Mononuclear cell (primary cell): ENCODE measurements around the gene FAM120C. TPM values are rescaled to one million over a fixed set of nuclear protein-coding genes. Genes with fewer than 3 reads are reported as not detected.

Experiments used
- H3K27me3 ChIP-seq: 2 replicates; pipeline ENCODE4 v1.6.0; 2011; ENCODE audit warnings: low read length, control low read depth; ENCODE audit not compliant: insufficient read depth
- H3K4me1 ChIP-seq: 2 replicates; pipeline ENCODE4 v1.5.1; 2011; ENCODE audit warnings: mild to moderate bottlenecking, low read length, control low read depth; ENCODE audit not compliant: insufficient read depth
- H3K4me3 ChIP-seq: 2 replicates; pipeline ENCODE4 v1.5.1; 2011; ENCODE audit warnings: mild to moderate bottlenecking, low read length, moderate library complexity
- H3K9me3 ChIP-seq: 2 replicates; pipeline ENCODE4 v1.5.1; 2011; ENCODE audit warnings: low read depth, mild to moderate bottlenecking, control low read depth, low read length
- total RNA-seq: library from RNA; depleted of rRNA; stranded (reverse); fragments of >200 nt; gene quantifications from one replicate; pipeline ENCODE4 v1.2.3, GENCODE V29; 2012

Gene FAM120C
- total RNA-seq, 1 donor = 5.1 TPM

DNA sequence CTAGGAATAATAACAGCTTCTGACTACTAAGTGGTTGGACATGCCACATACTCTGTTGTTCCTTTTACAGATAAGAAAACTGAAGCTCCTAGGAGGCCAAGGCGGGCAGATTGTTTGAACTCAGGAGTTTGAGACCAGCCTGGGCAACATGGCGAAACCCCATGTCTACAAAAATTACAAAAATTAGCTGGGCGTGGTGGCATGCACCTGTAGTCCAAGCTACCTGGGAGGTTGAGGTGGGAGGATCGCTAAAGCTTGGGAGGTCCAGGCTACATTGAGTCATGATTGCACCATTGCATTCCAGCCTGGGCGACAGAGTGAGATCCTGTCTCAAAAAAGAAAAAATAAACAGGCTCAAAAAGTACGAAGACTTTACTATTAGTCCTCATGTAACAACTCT lies 108.2 kb downstream of the FAM120C start:
- no peak overlapping the region for H3K4me3 ChIP-seq
- no peaks in the 10 kb centered on the region for H3K4me1 ChIP-seq
- no peaks in the 10 kb centered on the region for H3K27me3 ChIP-seq

DNA sequence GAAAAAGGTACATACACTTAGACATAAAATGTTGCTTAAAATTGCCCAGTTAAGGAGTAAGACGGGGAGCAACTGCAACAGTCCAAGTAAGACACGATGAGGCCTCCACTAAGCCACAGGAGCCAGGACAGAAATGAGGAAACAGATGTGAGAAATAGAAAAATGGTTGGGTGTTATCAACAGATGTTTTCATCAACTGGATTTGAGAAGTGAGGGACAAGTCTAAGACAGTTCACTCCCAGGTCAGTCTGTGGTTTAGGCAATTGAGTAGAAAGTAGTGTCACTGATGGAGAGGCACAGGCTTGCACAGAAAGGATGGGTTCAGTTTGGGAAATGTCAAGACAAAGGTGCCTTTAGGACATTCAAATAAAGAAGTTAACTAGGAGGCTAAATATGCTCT lies 115.3 kb downstream of the FAM120C start:
- no peaks in the 10 kb centered on the region for H3K27me3 ChIP-seq
- H3K9me3 ChIP-seq = no peaks in the 10 kb centered on the region
- H3K4me1 ChIP-seq = no peaks in the 10 kb centered on the region
- H3K4me3 ChIP-seq = no peak overlapping the region

More for the DNA sequence above, 108.2 kb downstream of the FAM120C start:
- H3K9me3 ChIP-seq = no peaks in the 10 kb centered on the region

DNA sequence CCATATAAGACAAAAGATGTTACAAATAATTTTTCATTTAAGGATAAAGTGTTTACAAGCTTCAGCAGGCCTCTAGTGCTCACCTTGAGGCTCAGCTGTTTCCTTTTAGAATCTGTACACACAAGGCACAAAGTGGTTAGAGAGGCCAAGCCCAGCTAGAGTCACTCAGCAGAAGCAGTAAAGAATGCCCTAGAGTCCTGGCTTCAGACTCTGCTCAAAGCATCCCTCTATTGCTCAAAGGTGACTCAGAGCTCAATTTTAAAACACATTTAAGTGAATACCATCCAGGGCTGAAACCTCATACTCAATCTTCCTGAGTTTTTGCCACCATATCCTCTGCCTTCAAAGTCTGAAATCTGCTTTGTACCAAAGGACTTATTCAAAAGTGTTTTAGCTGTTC lies 116.2 kb downstream of the FAM120C start:
- no peaks in the 10 kb centered on the region for H3K27me3 ChIP-seq
- no peaks in the 10 kb centered on the region for H3K4me1 ChIP-seq
- H3K9me3 ChIP-seq = no peaks in the 10 kb centered on the region
- no peak overlapping the region for H3K4me3 ChIP-seq

DNA sequence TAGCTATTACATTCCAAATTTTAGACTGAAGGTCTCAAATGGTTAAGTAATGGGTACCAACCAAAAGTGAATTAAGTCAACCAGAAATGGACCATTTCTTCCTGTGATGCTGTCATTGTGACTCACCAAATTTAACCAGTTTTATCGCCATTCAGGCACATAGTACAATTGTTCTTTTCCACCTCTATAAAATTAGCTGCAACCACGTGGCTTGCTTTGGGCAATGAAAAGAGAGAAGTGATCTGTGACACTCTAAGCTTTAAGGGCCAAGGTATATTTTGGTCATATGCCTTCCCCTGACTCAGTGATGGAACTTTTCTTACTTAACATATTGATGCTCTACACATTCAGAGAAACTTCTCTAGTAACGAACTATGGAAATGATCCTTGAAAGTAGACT lies 118.5 kb downstream of the FAM120C start:
- no peaks in the 10 kb centered on the region for H3K4me1 ChIP-seq
- H3K9me3 ChIP-seq = no peaks in the 10 kb centered on the region
- no peak overlapping the region for H3K4me3 ChIP-seq
- no peaks in the 10 kb centered on the region for H3K27me3 ChIP-seq

DNA sequence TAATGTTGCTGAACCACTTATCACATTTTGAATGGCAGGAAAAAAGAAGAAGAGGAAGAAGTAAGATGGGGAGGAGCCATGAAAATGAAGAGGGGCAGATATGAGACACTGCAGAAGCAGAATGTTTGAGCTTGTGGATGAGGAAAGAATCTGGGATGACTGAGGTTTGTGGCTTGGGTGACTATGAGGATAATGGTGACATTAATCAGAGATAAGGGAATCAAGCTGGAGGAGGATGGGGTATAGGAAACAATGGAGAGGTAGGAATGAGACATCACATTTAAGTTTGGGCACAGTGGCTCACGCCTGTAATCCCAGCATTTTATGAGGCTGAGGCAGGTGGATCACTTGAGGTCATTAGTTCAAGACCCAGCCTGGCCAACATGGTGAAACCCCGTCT lies 119.7 kb downstream of the FAM120C start:
- no peaks in the 10 kb centered on the region for H3K4me1 ChIP-seq
- H3K9me3 ChIP-seq = no peaks in the 10 kb centered on the region
- no peak overlapping the region for H3K4me3 ChIP-seq
- H3K27me3 ChIP-seq = no peaks in the 10 kb centered on the region

DNA sequence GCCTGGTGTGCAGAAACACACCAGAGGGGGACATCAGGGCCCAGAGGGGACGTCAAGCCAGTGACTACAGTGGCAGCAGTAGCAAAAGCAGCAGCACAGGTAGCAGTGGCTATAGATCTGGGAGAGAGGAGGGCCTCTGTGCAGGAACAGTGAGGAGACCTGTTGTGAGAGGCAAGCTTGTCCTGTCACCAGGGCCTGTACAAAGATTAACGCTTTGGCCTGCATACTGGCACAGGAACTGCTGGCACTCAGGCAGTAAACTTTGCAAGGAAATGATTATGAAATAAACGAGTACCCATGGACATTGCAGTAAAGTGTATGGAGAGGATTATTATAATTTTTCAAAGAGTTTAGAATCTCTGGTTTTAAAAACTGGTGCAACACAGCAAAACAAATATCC lies 133.3 kb downstream of the FAM120C start:
- no peaks in the 10 kb centered on the region for H3K27me3 ChIP-seq
- H3K4me3 ChIP-seq = no peak overlapping the region
- H3K9me3 ChIP-seq = no peaks in the 10 kb centered on the region
- peaks cover 7% of the 10 kb centered on the region for H3K4me1 ChIP-seq

DNA sequence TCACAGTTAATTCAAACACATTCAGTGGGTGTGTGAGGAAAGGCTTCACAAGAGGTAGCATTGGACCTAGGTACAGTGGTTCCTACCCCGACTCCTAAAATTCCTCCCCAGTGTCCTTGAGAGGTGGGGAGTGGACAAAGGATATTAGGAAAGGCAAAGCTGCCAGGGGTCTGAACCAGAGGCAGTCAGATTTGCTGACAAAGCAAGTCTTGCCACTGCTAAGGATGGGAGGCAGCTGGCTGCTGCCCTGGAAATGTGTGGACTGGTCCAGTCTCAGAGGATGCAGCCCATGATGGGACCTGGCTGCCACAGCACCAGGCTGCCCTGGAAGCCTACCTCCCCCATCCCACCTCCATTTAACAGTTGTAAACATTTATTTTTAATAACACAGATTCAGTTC lies 134.6 kb downstream of the FAM120C start:
- H3K27me3 ChIP-seq = no peaks in the 10 kb centered on the region
- H3K4me3 ChIP-seq = no peak overlapping the region
- H3K9me3 ChIP-seq = no peaks in the 10 kb centered on the region
- H3K4me1 ChIP-seq = peaks cover 7% of the 10 kb centered on the region

DNA sequence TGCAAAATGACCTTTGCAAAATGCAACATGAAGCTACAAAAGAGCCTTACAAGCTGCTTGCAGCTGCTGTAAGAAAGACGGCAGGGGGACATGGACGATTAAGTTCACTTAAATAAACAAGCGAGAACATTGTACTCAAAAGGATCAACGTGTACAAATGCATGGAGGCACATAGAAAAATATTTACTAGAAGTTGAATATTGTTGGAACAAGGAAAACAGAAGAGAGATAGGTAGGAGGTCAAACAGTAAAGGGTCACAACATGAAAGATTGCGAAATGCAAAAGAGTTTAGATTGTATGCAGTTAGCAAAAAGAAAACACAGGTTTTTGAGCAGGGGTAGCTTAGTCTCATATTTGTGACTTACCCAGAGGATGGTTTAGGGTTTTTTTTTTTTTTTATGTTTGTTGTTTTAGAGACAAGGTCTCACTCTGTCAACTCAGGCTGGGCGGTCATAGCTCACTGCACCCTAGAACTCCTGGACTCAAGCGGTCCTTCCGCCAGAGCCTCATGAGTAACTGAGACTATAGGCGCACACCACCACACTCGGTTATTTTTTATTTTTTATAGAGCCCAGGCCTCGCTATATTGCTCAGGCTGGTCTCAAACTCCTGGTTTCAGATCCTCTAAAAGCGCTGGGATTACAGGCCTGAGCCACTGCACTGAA lies 137.4 kb downstream of the FAM120C start:
- H3K27me3 ChIP-seq = no peaks in the 10 kb centered on the region
- no peaks in the 10 kb centered on the region for H3K9me3 ChIP-seq
- H3K4me3 ChIP-seq = no peak overlapping the region
- peaks cover 7% of the 10 kb centered on the region for H3K4me1 ChIP-seq

DNA sequence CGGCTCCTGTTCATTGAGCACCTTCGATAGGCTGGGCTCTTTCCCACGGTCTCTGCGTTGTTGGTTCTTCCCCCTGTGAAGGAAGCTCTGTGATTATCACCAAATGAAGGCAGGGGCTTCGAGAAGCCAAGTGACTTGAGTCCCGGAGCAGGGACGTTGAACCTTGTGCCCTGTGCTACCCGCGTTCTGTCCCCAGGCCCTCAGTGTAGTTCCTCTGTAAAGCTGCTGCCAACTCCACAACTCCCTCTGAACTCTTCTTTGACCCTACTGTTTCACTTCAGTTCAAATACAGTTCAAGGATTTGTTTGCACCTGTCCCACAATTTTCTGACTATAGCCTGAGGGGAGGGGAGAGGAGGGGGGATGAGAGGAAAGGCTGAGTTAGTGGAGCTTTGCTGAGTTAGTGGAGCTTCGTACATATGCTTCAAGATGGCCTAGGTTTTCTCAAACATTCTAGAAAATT lies 138.1 kb downstream of the FAM120C start:
- Histone ChIP-seq H3K4me1 (peaks cover 7% of the 10 kb centered on the region), H3K9me3 (no peaks in the 10 kb centered on the region), H3K27me3 (no peaks in the 10 kb centered on the region), H3K4me3 (peak overlapping the region; percentile 71)

DNA sequence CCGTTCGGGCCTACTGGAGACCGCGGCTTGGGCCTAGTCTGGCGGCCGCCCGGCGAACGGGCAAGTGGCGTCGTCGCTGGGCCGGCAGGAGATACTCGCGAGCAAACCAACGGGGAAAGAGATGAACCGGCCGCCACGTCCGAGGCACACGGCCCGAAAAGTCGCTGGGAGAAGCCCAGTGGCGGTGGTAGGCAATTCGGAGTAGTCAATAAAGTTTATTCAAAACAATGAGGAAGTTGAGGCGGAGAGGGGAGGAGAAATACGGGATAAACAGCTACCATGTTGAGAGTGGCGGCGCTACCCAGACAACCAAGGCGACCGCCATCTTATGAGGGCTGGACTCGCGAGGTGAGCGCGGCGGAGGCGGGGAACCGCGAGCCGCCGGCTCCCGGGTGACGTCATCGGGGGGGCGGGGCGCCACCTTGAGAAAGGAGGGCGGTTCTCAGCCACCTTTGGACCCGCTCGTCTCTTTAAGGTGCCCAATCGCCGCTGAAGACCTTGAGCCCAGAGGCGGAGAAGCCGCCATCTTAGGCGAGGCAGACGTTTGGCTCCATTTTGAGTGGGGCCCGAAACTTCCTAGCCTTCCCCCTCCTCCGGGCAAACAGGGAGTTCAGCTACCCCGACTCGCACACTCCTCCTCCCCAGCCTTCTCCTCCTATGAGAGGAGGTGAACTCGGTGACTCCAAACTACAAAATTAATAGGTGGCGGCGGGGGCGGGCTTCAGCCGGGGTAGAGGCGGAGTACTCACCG lies 138.8 kb downstream of the FAM120C start, which contains the start of gene PHF8:
Gene PHF8, minus strand, starts transcription at position 348 of the 751 bp plus-strand sequence. CDS start 1,745 bp downstream, outside the sequence.
- Histone ChIP-seq H3K4me3 (peak within 1 kb of the TSS; percentile 71), H3K27me3 (no peaks in the 10 kb centered on the region), H3K4me1 (peaks cover 7% of the 10 kb centered on the region), H3K9me3 (no peaks in the 10 kb centered on the region)

DNA sequence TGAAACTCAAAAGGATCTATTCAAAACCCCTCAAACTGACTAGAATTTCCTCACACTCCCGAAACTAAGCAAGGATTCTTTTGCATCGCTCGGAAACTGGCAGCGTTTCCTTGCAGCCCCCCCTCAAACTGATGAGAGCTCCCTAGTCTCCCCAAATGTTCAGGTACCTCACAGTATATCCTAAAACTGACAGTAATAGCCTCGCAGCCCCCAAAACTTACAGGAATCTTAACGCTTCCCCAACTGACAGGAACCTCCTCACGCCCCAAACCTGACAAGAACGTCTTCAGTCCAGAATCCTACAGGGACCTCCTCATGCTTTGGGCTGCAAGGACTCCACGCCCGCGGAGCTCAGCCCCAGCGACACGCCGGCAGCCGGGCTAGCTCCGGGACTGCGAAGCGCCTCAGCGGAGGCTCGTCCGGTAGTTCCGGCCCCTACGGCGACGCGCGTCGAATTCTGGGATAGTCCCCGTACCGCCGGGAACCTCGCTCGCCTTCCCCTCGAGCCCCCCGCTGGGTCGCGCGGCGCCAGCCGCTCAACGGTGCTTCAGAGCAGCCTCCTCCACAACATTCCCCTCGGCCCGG lies 139.4 kb downstream of the FAM120C start:
- peak overlapping the region; percentile 71 for H3K4me3 ChIP-seq

DNA sequence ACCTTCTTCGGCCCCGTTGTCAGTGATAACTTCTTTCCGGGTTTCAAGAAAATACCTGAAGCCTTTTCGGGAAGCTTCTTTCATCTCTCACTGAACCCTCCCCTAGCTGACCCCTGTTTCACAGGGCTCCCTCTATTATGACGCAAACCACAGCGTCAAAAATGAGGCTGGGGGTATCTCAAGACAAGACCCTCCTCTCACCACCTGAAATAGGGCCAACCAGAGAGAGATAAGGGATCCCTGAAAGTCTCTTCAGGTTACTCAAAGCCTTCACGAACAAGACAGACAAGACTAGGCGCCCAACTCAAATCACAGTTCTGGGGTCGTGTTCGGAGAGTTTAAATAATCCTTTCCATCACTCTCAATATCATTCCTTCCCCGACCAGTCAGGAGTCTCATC lies 140.0 kb downstream of the FAM120C start:
- Histone ChIP-seq H3K27me3 (no peaks in the 10 kb centered on the region), H3K4me1 (peaks cover 7% of the 10 kb centered on the region), H3K9me3 (no peaks in the 10 kb centered on the region), H3K4me3 (peak overlapping the region; percentile 71)

More for the DNA sequence above, 139.4 kb downstream of the FAM120C start:
- Histone ChIP-seq H3K4me1 (peaks cover 7% of the 10 kb centered on the region), H3K27me3 (no peaks in the 10 kb centered on the region), H3K9me3 (no peaks in the 10 kb centered on the region)

DNA sequence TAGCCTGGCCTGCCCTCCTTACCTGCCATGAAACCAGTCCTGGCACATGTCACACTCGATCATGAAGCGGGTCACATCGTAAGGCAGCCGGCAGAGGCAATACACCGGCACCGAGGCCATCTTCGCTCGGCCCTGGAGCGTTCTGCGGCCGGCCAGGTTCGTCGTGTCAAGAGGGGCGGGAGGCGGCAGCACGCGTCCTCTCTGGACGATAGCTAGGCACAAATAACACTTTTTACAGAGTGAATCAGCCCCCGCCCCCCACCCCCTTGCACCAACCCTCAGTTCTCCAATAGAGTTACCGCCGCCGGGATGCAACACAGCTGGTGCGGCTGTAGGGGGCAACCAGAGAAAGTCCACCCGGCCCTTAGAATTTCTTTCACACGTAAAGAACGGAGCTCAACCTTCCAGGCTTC lies 140.4 kb downstream of the FAM120C start:
- no peaks in the 10 kb centered on the region for H3K9me3 ChIP-seq
- no peak overlapping the region for H3K4me3 ChIP-seq
- peaks cover 7% of the 10 kb centered on the region for H3K4me1 ChIP-seq
- no peaks in the 10 kb centered on the region for H3K27me3 ChIP-seq

DNA sequence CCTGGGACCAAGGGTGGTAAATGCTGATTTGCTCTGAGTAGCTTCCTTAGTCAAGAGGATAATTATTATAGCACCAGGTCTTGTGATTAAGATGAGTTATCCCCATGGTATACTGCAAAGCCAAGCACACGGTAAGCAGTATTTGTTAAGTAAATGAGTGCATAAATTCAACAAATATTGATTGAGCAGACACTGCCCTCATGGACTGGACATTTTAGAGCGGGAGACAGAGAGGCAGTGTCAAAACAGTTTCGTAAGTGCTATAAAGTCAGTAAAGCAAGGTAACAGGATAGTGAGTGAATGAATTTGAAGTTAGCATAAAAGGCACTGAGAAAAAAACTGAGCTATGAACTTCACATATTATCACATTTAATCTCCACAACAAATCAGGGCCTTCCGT lies 152.7 kb downstream of the FAM120C start:
- H3K4me1 ChIP-seq = no peaks in the 10 kb centered on the region
- no peak overlapping the region for H3K4me3 ChIP-seq
- H3K27me3 ChIP-seq = no peaks in the 10 kb centered on the region
- H3K9me3 ChIP-seq = no peaks in the 10 kb centered on the region

DNA sequence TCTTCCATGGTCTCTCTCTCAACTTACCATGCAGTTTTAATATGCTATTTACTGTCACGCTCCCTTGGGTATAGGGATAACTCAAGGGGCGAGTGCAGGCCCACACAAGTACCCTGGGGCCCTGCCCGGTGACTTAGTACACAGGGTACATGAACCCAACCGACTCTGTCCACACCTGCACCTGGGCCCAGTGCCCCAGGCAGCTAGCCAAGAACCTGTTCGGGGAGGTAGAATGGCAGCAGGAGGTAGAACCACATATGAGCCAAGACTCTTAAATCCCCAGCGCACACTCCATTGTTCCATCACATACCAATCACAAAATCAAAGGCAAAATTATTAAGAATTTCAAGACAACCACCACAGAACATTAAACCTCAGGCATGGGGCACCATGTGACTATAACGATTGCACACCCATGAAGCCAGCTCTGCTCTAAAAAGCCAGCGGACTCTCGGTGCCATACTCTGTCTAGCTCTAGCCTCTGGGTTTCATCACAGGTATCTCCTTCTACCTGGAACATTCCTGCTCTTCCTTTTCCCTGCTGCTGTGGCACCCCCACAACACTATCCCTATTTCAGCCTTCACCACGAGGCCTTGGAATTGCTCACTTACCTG lies 153.4 kb downstream of the FAM120C start:
- Histone ChIP-seq H3K27me3 (no peaks in the 10 kb centered on the region), H3K9me3 (no peaks in the 10 kb centered on the region), H3K4me3 (no peak overlapping the region), H3K4me1 (no peaks in the 10 kb centered on the region)
